GM12878 (cell line): ENCODE data around the gene HAO1.

Experiments used
- CTCF ChIP-seq, 3 experiments: IDR thresholded peaks in 2 of 3; conservative IDR thresholded peaks in 1 of 3; 2 replicates each; pipeline ENCODE4 v1.5.1; 2011; ENCODE audit warnings: low read depth in 3 of 3, low read length in 3 of 3, mild to moderate bottlenecking in 3 of 3, control low read depth in 2 of 3, moderate library complexity in 2 of 3, inconsistent platforms in 1 of 3, mixed read lengths in 1 of 3; ENCODE audit not compliant: control insufficient read depth in 2 of 3, insufficient read depth in 1 of 3; ENCODE audit errors: extremely low read depth in 1 of 3
- ELK1 ChIP-seq: IDR thresholded peaks from 2 replicates; pipeline ENCODE4 v1.6.1; 2012; ENCODE audit warnings: low read depth, low read length, improper control_type of control experiment
- EZH2 ChIP-seq: IDR thresholded peaks from 2 replicates; pipeline ENCODE4 v1.6.1; 2012; ENCODE audit warnings: low read depth, mild to moderate bottlenecking, control low read depth, inconsistent platforms, low read length, borderline replicate concordance; ENCODE audit not compliant: control insufficient read depth
- HDGF ChIP-seq: fragments of 450-650 bp; IDR thresholded peaks from 2 replicates; pipeline ENCODE4 v1.6.1; 2016; ENCODE audit warnings: antibody characterized with exemption
- MAX ChIP-seq: IDR thresholded peaks from 2 replicates; pipeline ENCODE4 v1.6.1; 2012; ENCODE audit warnings: low read depth, low read length, improper control_type of control experiment
- POLR2AphosphoS5 ChIP-seq: IDR thresholded peaks from 2 replicates; pipeline ENCODE4 v1.6.1; 2011; ENCODE audit warnings: mild to moderate bottlenecking, low read length, inconsistent platforms
- RB1 ChIP-seq: fragments of 450-650 bp; formaldehyde crosslinking; IDR thresholded peaks from 2 replicates; pipeline ENCODE4 v1.6.1; 2017; ENCODE audit warnings: mild to moderate bottlenecking, borderline replicate concordance

GRCh38 chr20:7926767-7927166 lies 13.5 kb downstream of the HAO1 start:
- TF ChIP-seq RB1 (no peak), POLR2AphosphoS5 (no peak), CTCF (IDR thresholded peaks at IDR 0.05 in 2 of 3, conservative IDR thresholded peaks at IDR 0.05 in 1 of 3; ENCODE audit: control insufficient read depth in 2 of 3, extremely low read depth in 1 of 3, insufficient read depth in 1 of 3, low read depth in 3 of 3, low read length in 3 of 3) (peak; percentile 25 to 41 (median 33); a peak in 5 of 6 replicates), ELK1 (no peak), HDGF (no peak), EZH2 (no peak), MAX (no peak)
